ENCODE data around the gene PLCB4.

The PLCB4 gene

DNA sequence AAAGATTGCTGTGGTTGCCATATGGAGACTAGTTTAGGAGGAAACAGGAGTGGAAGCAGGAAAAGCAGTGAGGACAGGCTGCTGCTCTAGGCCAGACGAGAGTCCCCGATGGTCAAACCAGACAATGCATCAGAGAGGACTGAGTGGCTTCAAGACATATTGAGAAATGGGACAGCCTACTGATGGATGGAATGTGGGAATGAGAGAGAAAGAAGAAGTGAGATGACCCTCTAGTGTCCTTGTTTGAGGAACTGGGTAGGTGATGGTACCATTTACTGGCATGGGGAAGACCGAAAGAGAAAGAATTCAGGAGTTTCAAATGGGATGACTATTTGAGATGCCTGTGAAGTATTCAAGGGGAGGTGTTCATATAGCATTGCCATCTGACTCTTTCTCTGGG is 333.7 kb downstream of the PLCB4 start:
- no peak for DNase-seq (ENCODE audit: low read depth)

GRCh38 chr20:9403448-9403847 is 334.6 kb downstream of the PLCB4 start:
- no peak for DNase-seq (ENCODE audit: low read depth)

GRCh38 chr20:9407805-9408421 is 339.0 kb downstream of the PLCB4 start:
- DNase-seq (ENCODE audit: low read depth), result peak; percentile 7

DNA sequence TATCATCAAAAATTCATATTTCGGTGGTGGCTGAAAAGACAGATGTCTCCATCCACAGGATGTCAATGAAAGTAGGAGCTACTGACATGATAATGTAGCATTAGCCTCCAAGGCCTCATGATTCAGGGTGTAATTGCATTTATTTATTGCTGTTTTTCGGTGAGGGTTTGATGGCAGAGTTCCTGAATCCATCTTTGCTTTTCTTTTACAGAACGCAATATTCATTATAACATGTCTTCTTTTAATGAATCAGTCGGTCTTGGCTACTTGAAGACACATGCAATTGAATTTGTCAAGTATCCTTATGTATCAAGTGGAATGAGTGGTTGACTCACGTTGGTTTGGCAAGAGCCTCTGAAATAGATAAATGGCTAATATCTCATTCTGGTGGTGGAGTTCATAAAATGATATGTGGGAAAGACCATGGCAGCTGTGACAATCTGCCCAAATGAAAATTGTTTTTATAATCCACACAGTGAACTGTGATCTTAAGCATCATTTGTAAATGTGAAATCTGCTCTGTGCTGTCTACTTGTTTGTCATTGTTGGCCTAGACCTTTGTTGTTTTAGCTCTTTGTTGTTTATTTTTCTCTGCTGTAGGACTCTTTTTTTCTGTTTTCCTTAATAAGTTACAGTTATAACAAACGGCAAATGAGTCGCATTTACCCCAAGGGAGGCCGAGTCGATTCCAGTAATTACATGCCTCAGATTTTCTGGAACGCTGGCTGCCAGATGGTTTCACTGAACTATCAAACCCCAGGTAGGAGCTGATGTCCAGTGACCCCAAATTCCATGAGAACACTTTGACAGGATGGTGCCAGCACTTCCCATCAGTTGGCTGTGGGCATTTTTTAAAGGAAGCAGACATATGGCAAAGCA is 339.8 kb downstream of the PLCB4 start:
- DNase-seq (ENCODE audit: low read depth), result no peak

DNA sequence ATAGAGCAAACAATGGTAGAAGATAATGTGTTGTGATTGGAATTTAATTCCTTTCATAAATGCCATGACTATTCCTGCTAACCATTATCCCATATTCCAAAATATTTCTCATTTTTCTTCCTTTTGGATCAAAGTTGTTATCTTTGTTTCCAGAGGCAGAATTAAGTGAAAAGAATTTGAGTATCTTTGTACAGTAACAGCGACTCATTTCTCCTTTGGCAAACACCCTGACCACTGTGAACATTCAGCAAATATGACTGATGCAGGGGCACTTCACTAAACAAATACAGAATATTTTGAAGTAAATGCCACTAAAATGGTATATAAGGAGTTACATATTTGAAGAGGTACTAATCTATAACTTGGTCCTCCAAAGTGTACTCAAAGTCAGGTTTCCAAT is 340.5 kb downstream of the PLCB4 start:
- no peak for DNase-seq (ENCODE audit: low read depth)

DNA sequence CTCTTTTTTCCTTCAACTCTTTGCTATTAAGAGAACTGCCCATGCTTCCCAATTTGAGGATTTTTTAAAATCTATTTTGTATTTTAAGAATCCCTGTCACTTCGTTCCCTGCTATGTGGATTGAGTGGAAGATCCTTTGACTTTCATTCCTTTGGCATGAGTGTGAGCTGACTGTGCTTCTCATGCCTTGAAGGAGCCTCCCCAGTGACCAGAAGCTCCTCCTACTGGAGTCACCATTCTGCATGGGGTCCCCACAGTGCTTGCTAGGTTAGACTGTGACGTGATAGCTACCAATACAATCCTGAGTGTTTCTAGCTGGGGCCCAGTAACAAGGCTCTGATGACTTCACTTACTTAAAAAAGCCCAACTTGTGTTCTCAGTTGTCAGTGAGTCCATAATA is 341.1 kb downstream of the PLCB4 start:
- no peak for DNase-seq (ENCODE audit: low read depth)

DNA sequence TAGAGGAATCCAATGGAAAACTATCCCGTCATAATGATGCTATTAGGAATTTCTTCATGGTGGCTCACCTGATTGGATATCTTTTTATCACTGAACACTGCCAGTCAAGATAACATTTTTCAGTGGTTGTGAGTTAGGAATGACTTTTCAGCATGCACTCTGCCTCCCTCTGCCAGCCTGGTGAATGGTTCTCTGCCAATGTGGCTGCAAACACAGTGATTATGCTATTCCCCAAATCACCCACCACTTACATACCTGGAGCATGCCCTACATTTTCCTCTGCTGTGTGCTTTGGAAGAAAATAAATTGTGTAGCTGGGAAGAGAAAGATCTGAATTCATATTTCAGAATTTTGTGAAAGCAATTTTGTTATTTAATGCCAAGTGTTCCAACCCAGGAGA is 342.9 kb downstream of the PLCB4 start:
- DNase-seq (ENCODE audit: low read depth), result no peak

- DNase-seq (ENCODE audit: low read depth), result no peak
Observed at GRCh38 chr20:9412309-9412708, 343.4 kb downstream of the PLCB4 start.

- DNase-seq (ENCODE audit: low read depth), result no peak
Observed at GRCh38 chr20:9413001-9413400, 344.1 kb downstream of the PLCB4 start.

DNA sequence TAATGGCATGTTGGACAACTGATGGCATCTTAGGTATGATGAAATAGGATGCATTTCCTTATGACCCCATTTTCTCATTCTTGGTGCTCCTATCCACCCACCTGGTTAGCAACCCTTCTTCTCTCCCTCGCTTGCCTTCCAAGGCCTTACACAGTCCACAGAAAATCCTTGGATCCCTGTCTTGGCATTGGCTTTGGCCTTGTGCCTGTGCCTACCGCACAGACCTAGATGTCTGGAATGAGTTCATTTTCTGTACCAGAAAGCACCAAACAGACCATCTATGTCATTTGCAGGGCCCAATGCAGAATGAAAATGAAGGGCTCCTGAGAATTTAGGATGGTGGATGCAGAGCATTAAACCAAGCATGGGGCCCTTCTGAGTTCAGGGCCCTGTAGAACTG is 346.5 kb downstream of the PLCB4 start:
- DNase-seq (ENCODE audit: low read depth), result no peak

DNA sequence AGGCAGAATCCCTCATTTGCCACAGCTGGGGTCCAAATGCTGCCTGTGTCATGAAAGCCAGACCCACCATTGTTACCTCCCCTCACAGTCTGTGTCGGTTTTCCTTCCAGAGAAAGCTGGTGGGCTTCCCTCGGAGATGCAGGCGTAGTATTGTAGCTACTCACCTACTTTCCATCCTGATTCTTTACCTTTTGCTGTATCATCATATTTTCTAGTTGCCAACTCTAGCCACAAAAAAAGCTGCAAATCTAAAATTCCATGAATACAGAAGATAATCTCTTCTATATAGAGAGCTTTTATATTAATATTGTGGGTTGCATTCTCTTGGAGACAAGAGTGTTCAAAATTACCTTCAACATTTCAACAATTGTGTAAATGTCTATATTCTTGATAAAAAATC is 347.5 kb downstream of the PLCB4 start:
- DNase-seq (ENCODE audit: low read depth), result no peak

DNA sequence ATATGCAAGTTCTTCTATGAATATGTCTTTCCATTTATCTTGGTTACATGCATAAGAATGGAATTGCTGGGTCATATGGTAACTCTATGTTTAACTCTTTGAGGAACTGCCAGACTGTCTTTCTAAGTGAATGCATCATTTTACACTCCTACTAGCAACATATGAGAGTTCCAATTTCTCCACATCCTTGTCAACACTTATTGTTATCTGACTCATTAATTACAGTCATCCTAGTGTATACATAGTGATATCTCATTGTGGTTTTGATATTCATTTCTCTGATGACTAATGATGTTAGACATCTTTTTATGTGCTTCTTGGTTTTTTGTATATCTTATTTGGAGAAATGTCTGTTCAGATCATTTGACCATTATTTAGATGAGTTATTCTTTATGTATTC is 348.8 kb downstream of the PLCB4 start:
- DNase-seq (ENCODE audit: low read depth), result no peak

GRCh38 chr20:9422321-9423057 is 353.6 kb downstream of the PLCB4 start:
- no peak for DNase-seq (ENCODE audit: low read depth)

DNA sequence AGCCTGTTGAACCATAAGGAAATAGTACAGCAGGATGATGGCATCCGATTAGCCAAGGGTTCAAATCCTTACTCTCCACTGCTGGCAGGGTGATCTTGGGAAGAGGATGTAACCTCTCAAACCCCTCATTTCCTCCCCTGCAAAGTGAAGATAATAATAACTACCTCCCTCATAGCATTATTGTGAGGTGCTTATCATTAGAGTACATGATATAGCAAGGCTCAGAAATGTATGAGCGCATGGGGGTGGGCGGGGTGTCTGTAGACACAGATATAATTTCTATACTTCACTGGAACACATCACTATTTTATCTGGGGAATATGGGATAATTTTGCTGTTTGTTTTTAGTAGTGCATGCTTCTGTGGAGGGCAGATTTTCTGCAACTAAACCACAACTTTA is 355.7 kb downstream of the PLCB4 start:
- no peak for DNase-seq (ENCODE audit: low read depth)

DNA sequence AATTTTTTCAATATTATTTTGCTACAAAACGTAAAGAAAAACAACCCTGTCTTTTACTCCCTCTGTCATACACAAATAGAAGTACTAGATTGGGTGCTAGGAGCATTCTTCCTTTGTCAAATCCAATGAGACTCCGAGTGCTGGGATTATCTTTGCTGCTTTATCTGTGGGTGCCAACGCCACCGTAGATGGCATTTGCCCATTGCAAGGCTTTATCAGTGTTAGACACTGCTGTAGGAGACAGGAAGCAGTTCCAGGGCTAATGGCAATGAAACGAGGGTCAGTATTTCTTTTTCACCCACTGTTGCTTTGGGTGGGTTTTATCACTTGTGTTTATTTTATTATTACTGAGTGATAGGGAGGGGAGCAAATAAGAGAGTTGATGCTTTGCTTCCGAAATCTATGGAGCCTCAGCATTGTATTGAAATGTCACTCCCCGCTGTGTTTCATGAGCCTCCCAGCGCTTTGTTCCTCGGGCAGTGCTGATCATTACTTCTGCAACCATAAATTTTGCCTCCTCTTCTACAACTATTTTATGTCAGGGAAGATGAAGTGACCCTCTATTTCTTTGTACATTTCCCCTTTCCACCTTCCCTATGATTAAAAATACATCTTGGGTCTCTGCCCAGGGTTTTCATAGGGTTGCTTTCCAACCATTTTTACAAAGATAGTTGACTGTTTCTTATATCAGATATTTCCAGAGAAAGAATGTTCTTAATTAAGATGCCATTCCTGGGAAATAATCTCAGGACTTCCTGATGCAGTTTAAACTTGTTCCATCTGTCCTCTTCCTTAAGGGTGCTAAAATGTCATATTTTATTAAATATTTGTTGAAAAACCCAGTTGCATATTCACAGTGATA is 358.8 kb downstream of the PLCB4 start:
- DNase-seq (ENCODE audit: low read depth), result no peak

DNA sequence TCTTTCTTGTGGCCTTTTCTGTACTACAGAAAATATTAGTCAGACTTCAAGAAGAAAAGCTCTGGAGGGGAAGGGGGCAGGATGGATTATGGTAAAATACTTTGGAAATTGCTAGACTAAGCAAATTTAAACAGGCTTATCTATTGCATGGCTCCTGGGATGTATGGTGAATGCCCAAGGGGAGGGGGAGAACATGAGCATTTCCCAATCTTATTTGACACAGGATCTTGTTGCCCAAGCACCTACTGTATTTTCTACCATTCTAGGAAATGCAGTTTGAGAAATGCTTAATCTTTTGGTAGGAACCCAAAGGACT is 359.4 kb downstream of the PLCB4 start:
- no peak for DNase-seq (ENCODE audit: low read depth)

- no peak for DNase-seq (ENCODE audit: low read depth)
Observed at GRCh38 chr20:9439806-9440205, 370.9 kb downstream of the PLCB4 start.

DNA sequence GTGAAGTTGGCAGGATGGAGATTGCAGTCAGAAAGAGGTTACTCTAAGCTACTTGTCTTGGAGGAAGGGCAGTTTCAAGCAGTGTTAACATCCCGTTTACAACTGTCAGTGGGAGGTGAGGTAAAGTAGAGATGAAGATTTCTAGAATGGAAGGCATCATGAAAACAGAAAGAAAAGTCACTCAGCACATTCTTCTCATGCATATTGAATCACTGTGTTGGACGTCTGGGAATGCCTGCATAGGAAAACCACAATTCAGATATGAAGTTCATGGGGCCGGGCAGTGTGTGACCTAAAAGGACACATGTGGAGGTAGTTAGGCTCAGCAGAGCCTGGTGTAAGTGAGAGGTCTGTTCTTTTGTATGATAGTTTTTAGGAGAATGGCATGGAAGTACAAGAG is 372.0 kb downstream of the PLCB4 start:
- no peak for DNase-seq (ENCODE audit: low read depth)

DNA sequence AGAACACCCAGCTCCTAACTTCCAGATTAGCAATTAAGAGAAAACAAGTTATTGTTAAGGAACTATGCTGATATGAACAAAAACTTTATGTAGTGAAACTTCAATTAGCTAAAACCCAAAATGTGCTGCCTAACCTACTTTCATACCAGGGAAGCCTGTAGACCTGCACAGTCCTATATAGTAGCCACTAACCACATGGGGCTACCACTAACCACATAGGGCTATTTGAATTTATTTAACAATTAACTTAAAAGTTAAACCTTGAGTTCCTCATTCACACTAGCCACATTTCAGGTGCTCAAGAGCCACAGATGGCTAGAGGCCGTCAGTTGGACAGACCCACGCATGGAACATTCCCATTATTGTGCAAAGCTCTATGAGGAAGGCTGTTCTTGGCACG is 373.1 kb downstream of the PLCB4 start:
- DNase-seq (ENCODE audit: low read depth), result no peak

DNA sequence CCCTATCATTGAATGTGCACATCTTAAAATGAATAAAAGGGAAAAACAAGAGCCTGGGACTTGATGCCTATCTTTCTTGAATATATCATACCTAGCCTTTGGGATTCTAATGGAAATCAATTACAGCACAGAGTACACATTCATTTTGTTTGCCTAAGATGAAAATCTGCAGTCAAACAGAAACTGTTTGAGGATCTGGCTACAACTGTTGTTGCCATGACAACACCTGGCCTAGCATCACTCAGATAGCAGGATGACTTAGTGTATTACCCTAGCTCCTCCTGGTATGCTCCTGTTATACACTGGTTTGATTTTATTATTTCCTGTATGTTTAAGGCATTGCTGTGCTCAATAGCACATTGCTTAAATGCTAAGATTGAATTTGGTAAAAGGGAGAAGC is 374.0 kb downstream of the PLCB4 start:
- DNase-seq (ENCODE audit: low read depth), result no peak

DNA sequence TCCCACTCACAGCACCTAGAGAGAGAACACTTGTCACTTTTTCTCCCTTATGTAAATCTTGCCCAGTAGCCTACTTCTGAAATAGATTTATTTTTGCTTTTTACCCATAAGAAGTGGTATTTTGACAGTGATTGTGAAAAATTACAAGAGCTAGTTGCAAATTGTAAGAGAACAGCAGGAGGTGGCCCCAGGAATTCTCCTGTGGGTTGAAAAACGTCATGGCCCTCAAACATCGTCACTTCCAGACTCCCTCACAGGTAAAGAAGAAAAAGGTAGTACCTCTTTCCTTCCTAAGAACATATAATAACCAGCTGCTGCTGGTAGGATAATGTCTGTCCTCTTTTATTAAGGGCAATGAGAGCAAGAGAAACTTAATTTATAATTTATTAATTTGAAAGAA is 376.0 kb downstream of the PLCB4 start:
- DNase-seq (ENCODE audit: low read depth), result no peak

DNA sequence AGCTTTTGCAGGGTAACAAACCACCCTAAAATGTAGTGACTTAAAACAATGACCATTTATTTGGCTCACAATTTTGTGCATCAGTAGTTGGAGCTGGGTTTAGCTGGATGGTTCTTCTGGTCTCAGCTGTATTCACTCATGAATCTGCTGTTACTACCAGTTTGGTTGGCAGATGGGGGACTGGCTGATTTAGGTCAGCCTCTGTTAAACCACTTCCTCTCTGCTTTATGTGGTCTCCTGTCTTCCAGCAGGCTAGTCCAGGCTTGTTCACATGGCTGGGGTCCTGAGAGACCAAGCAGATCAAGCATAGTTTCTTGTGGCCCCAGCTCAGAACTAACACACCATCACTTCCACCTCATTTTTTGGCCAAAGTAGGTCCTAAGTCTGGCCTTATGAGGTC is 378.3 kb downstream of the PLCB4 start:
- DNase-seq (ENCODE audit: low read depth), result no peak

Data from T follicular helper cell (primary cell).